GM12865 (cell line): ENCODE results near the gene CAPZB.

ENCODE experiments used
- DNase-seq: peaks from one replicate; pipeline ENCODE4 v3.0.0; 2010; ENCODE audit warnings: low read depth
- H3K4me3 ChIP-seq: 2 replicates; pipeline ENCODE4 v1.5.1; 2011; ENCODE audit warnings: mild to moderate bottlenecking, low read depth, low read length, control low read depth
- CTCF ChIP-seq: IDR thresholded peaks from 2 replicates; pipeline ENCODE4 v1.5.1; 2011; ENCODE audit warnings: low read length, control low read depth, low read depth, inconsistent platforms; ENCODE audit not compliant: insufficient read depth; ENCODE audit errors: missing control alignments

CAPZB gene

GRCh38 chr1:19402031-19402813, 83.1 kb downstream of the CAPZB start:
- no peak for DNase-seq
- no peak for TF ChIP-seq CTCF
- no peak overlapping the region for H3K4me3 ChIP-seq

GRCh38 chr1:19401535-19401889, 83.8 kb downstream of the CAPZB start:
- TF ChIP-seq CTCF = no peak
- no peak for DNase-seq
- H3K4me3 ChIP-seq = no peak overlapping the region

- TF ChIP-seq CTCF = no peak
- no peak overlapping the region for H3K4me3 ChIP-seq
- no peak for DNase-seq
Observed at GRCh38 chr1:19400875-19401534, 84.3 kb downstream of the CAPZB start.

GRCh38 chr1:19400192-19400611, 85.1 kb downstream of the CAPZB start:
- no peak for TF ChIP-seq CTCF
- H3K4me3 ChIP-seq = no peak overlapping the region

GRCh38 chr1:19398309-19398760, 87.0 kb downstream of the CAPZB start:
- no peak for DNase-seq
- no peak for TF ChIP-seq CTCF
- no peak overlapping the region for H3K4me3 ChIP-seq

More at GRCh38 chr1:19400192-19400611, 85.1 kb downstream of the CAPZB start:
- DNase-seq = no peak

- no peak for DNase-seq
- H3K4me3 ChIP-seq = no peak overlapping the region
- TF ChIP-seq CTCF = no peak
Observed at GRCh38 chr1:19397217-19397945, 88.0 kb downstream of the CAPZB start.
